ENCODE data around the gene RFX4.

Gene RFX4

DNA sequence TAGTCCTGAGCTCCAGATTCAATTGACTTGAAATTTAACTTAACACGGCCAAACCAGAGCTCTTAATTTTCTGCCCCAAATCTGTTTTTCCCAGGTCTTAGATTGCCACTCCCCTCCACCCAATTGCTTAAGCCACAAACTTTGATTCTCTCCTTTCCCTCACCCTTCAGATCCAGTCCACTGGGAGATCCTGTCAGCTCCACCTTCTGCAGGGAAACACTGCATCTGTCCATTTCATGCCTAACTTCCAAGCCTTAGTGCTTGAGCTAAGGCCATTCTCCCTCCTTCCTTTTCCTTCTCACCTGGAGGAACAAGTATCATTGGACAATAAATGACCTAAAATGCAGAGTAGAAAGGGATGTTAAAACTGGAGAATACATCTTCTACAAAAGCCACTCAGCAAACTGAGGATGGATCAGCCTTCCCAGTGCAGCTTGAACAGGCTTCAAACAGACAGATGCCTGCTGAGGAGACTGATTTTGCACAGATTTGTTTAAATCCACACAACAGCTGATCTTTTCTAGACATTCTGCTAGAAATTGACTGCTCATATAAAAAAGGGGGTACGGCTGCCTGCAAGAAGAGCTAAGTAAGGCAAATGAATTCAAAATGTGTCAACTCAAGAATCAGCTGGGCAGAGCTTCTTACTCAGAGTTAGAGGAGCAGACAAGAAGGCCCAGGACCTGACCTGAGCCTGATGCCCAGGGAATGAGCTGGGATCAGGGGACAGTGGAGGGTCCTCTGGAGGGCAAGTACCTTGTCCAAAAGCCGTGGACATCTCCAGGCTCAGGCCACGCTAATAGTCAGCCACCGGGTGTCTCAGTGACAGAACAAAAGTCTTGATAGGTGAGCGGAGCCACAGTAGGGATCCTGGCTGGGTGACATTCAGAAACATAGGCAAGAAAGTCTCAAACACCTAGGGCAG, 110.4 kb downstream of the RFX4 start:
- no peak for DNase-seq

DNA sequence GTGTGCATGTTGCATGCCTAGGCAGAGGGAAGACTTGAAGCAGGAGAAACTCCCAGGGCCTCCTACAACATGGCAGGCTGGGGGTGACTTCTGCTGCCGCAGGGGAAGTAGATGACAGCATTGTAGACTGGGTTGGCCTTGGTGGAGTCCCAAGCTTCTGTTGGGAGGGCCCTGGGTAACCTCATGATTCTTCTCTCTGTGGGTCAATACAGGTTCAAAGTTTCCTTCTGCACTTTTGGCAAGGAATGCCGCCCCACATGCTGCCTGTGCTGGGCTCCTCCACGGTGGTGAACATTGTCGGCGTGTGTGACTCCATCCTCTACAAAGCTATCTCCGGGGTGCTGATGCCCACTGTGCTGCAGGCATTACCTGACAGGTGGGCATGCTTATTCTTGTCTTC, 113.3 kb downstream of the RFX4 start:
- no peak for DNase-seq

DNA sequence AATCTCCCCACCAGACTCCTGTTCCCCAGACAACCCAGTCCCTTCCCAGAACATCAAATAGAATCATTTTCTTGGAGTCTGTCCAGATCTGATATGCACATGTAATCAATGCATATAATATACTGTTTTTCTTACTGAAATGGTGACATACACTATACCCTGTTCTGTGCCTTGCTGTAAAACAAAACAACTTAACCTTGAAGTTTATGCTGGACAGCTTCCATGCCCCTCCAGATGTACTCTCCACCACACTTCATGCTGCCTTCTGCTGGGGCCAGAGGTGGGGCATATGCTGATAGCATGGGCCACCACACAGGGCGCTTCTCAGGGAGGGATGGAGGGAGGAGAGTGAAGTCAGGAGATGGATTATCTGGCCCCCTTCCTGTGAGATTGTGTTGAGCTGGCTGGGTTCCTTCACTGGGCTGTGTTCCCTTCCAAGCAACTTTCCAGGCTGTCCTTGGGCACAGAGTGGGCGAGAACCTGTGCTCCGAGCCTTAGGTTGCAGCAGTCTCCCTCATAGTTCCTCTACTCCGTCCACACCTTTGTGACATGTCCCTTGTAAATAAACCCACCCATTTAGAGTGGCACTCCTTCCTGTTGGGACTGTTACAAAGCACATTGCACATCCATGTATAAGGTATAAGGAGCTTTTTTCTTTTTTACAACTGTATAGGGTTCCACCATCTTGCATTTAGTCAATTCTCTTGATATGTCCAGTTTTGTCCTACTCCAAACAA, 114.0 kb downstream of the RFX4 start:
- DNase-seq: no peak

DNA sequence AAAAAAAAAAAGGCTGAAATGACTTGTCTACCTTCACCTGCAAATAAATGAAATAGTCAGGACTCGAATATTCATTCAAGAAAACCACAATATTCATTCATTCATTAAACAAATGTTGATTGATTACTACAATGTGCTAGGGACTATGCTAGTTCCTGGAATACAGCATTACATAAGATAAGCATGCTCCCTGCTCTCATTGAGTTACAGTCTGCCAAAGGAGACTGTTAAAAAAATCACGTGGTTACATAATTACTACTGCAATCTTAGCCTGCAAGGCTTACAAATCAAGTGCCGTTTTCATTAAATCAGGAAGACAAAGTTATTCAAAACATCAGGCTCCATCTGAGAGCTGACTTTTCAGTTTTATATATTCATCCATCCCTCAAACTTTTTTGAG, 121.3 kb downstream of the RFX4 start:
- DNase-seq: no peak

DNA sequence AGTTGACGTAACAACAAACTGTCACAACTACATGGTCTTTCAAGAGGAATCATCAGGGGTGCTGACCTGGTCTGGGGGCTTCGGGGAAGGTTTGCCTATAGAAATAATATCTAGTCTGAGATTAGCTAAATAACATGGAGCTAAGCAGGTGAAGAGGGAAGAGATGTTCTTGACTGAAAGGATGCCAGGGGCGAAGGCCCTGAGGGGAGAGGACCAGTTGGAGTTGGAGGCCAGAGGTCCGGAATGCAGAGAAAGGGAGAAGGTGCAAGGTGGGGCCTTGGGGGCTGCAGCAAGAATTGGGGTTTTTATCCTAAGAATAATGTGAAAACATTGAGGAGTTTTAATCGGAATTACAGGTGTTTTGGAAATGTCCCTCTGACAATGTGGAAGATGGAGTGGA, 123.2 kb downstream of the RFX4 start:
- DNase-seq: no peak

DNA sequence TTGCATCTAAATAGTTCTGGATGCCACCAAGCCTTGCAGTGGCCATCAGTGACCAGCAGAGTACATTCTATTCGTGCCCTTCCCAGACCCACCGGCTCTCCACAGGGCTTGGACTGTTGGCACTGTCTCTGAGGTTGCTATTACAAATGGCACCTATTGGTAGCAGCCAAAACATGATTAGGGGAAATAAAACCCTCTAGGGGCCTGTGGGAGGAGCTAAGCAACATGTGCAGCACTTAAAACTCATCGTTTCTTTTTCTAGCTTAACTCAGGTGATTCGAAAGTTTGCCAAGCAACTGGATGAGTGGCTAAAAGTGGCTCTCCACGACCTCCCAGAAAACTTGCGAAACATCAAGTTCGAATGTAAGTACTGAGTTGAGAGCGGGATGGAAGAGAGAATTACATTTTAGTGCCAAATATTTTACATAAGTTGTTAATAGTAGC, 126.3 kb downstream of the RFX4 start:
- no peak for DNase-seq

DNA sequence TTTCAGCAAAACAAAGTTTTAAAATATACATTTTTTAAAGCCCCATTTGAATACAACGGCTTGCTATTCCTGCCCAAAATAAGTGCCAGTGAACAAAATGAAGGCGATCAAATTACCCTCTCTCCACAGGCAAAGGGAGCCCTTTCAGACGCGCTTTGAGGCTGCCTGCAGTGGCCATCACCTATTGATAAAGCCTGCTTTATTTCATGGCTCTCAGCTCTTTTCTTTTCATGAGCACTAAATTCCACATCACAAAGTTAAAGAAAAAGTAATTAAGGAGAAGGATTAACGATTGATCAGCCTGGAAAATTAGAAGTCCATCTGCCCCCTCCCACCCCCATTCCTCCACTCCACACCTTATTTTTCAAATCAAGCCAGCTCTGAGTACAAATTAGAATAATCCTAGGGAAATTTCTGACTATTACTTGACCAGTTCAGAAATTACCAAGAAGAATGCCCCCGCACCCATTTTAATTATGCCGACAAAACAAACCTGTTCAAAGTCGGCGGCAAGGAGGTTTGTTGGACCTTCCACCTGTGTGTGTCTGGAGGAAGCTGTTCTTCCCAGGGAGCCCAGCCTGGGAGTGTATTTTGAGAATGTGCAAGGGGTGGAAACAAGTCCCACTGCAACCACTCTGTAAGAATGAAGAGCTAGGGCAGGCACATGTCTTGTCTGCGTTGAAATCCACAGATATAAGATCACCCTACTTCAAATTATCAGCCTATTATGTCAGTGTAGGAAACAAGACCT, 127.5 kb downstream of the RFX4 start:
- DNase-seq: no peak

DNA sequence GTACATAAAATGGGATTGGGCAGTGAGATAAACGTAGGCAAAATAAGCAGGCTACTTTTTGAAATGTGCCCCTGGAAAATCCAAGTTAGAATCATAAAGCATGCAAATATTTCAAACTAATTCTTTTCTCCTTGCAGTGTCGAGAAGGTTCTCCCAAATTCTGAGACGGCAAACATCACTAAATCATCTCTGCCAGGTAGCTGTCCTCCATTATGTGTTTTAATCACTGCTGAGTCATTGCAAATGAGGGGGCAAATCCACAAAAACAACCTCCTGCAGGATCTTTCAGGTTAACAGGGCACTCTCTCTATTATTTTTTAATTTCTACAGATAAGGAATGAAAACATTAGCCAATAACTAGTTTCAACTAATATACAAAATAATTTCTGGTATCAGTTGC, 128.5 kb downstream of the RFX4 start:
- no peak for DNase-seq

DNA sequence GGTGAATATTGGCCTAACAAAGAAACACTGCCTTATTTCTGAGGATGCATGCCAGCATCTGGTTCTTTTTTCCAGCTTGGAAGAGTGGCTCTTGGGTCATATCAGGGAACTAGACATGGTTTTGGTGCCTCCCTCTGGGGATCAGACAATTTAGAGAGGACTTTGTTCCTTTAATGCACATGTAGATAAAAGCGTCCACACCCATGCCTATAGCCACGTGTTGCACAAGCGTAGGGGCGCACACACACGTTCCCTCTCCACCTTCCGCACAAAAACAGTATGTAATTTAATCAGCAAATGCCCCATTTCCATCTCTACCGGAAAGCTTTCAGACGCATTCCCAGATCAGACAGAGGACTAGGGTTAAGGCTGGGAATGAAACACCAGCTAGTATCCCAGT, 130.0 kb downstream of the RFX4 start:
- DNase-seq: no peak

DNA sequence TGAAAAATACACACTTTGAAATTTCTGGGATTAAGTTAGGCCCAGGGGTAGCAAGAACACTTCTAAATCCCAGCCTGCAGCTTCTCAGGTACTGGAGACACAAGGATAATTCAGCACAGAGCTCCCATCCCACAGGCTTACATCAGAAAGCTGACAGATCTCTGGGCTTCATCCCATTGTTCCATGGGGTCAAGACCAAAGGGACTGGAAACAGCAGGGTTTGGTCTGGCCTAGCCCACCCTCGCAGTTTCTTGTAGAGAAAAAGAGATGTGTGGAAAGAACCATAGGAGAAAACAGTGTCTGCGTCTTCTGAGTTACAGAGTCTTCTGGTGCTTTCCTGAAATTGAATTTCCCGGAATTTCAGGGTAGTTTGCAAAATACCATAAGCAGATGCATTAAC, 132.1 kb downstream of the RFX4 start:
- DNase-seq: no peak

DNA sequence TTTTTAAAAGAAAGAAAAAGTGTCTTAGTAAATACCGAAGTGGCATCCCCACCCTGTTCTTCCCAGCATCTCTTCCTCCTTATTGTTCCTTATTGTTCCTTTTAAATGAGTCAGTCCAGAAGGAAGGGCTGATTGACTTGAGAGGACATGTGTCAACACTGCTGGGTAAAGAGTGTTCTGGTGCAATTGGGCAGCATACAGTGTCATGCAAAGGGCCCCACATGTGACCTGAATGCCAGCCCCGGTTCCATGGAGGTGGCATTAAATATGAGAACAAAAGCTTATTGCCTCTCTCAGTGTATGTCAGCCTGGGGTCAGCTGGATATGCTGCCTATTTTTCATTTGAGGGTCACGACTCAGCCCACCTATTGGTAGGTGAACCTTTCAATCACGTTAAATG, 132.8 kb downstream of the RFX4 start:
- no peak for DNase-seq

DNA sequence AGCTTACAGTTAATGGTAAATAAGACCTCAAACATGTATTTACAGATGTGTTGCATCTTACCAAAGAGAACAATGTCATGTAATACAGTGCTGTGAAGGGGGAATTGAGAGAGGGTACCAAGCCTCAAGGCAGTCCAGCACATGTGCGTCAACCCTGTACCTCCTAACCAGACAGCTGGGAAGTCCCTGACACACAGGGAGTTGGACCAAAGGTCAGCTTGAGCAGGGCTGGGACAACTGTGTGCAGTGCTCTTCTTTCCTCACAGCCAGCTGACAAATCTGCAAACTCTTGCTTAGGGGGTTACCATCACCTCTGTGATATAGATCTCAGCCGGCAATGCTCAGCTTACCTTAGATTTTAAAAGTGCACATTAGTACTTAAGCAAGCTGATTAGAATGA, 134.9 kb downstream of the RFX4 start:
- no peak for DNase-seq

DNA sequence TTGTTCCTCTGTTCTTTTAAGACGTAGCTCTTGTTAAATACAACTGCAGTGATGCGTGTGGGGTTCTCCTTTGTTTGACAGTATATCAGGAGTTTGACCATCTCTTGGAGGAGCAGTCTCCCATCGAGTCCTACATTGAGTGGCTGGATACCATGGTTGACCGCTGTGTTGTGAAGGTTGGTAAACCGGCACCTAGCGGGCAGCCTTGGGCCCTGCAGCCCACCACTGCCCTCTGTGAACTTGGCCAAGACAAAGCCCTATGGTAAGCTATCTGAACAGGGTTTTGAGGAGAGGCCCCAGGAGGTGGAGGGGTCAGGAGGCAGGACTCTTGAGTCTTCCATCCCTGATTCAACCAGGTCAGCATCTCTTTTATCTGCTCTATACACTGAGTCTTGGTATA, 137.1 kb downstream of the RFX4 start:
- no peak for DNase-seq

DNA sequence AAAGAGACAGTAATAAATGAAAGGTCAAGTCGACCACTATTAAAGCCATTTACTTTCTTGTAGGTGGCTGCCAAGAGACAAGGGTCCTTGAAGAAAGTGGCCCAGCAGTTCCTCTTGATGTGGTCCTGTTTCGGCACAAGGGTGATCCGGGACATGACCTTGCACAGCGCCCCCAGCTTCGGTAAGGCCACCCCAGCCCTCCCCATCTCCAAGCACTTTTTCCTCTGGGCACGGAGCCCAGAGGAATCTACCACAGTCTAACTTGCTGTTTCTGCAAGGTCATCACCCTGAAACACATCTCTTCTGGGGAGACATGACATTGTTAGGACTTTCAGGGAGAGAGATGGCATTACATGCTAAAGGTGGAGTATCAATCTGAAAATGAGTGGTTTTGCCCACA, 137.9 kb downstream of the RFX4 start:
- no peak for DNase-seq

DNA sequence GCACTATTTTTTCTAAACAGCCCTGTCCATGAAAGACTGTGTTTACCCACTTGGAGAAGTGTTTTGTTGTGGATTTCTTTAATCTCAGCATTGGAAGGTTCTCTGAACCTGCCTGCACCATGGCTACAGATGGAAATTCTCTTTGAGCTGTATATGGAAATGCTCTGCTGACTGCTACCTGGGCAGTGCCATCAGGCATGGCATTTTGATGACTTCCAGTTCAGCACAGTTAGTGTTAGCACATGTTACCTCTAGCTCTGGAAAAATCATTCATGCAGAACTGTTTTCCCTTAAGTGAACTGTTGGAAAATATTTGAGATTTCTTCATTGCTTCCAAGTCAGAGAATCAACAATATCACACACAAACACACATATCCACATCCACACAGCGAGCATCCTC, 139.1 kb downstream of the RFX4 start:
- no peak for DNase-seq

DNA sequence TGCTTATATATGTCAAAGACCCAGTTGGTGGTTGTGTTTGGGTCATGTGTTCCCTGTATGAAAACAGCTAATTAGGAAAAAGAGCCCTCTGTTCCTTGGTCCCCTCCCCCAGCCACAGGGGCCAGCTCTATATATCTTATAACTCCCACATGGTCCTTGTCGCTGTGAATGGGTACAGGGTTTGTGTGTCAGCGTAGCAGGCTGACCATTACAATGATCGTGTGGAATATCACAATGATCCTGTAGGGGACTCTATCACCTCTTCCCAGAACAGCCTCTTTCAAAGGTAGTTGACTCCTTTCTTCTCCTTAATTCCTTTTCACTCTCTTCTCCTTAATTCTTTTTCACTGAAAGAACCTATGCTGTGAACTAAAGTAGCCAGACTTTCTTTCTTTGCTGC, 140.0 kb downstream of the RFX4 start:
- DNase-seq: no peak

DNA sequence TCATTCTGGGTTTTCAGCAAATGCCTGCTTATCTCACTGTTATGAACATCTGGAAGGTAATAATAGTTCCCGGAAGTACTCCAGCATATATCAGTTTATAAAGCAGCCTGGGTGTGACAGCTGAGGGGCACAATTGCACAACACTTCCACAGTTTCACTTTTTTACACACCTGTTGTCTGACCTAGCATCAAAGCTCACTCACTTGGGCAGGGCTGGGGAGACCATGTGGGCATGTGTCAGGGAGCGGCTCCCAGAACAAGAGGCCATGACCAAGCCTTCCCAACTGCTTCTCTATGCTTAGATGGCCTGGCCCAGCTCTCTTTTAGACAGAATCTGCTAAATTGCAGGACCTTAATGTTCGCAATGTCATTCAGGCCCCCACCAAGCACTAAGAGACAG, 140.6 kb downstream of the RFX4 start:
- DNase-seq: no peak

DNA sequence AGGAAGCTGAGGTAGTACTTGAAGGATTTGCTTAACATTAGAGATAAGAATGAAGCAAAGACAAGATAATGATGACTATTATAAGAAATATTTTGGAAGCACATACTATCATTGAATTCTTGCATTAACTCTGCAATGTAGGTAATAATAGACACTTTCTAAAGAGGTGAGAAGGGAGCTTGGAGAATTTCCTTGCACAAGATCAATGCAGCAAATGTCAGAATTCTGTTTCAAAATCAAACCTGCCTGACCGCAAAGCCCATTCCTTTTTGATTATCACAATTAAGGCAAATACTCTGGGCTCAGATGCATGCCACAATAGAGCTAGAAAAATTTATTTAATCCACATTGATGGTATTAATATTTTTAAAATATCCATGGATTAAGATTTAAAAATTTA, 141.3 kb downstream of the RFX4 start:
- no peak for DNase-seq

DNA sequence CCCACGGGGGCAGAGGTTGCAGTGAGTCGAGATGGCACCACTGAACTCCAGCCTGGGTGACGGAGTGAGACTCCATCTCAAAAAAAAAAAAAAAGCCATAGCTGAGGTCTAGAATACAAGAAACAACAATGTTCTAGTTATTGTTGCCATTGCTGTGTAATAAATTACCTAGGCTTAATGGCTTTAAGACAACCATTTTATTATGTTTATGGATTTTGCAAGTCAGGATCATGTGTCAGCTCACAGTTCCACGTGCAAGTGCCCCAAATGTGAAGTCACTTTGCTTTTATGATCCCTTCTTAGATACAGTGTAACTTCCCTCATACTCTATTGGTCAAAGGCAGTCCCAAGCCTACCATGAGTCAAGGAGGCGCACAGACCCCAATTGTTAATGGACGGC, 142.1 kb downstream of the RFX4 start:
- DNase-seq: no peak

DNA sequence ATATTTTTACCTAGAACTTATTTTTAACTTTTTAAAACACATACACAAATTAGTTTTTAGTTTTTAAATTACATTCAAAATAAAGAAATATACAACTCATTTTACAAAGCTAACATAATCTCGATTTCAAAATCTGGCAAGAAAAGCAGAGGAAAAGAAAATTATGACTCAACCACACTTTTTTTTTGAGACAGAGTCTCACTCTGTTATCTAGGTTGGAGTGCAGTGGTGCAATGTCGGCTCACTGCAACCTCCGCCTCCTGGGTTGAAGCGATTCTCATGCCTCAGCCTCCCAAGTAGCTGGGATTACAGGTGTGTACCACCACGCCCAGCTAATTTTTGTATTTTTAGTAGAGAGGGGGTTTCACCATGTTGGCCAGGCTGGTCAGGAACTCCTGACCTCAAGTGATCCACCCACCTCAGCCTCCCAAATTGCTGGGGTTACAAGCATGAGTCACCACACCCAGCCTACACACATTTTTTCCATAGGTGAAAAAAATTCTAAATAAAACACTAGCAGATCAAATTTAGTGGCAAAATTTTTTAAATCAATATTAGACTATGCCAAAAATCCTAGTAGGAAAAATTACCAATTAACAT, 143.9 kb downstream of the RFX4 start:
- DNase-seq: peak in 1 of 2 experiments; percentile 17

DNA sequence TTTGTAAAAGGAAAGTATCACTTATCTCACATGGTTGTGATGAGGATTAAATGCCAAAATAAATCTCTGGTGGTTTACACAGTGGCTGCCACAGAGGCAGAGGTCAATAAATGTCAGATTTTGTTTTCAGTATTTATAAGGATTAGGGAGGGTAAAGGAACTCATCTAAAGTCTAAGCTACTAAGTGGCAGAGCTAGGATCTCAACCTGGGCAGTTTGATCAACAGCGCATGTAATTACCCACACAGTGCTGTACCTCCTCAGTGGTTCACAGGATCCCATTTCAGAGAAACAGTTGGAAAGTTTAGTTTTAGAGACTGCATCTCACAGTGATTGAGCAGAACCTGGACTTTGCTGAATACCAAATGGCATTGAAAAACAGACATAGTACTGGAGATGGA, 146.8 kb downstream of the RFX4 start:
- DNase-seq: no peak

DNA sequence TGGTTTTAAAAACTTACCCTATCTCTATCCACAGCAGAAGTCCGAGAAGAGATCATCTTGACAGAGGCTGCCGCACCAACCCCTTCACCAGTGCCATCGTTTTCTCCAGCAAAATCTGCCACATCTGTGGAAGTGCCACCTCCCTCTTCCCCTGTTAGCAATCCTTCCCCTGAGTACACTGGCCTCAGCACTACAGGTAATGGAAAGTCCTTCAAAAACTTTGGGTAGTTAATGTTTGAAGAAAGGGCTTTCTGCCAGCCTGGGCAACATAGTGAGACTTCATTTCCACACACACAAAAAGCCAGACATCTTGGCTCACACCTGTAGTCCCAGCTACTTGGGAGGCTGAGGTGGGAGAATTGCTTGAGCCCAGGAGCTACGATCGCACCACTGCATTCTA, 150.1 kb downstream of the RFX4 start:
- no peak for DNase-seq

DNA sequence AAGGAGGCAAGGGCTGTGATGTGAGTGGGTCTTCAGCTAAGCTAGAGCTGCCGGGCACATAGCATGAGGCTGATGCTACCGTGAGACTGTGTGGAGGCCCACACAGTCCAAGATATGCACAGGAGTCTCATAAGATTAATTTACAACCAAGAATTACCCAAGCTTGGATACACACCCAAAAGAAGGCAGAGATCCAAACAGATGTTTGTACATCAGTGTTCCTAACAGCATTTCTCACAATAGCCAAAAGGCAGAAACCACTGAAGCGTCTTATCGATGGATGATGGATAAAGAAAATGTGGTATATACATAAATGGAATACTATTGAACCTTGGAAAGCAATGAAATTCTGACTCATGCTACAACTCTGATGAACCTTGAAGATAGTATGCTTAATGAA, 150.9 kb downstream of the RFX4 start:
- DNase-seq: no peak

Data from activated CD4-positive, alpha-beta T cell treated with anti-CD3 and anti-CD28 coated beads, Interleukin-2, amount 50 U/mL, for 48 hours (primary cell).